Lower lobe of right lung (tissue), 2 donors: Measurements from ENCODE around the gene POLRMT. TPM values are rescaled to one million over a fixed set of nuclear protein-coding genes. Genes with fewer than 3 reads are reported as not detected.
"Not testable (repeated sequence)": the region's sequence is repeated elsewhere in the genome, so short reads cannot be mapped to it uniquely, and the experiment has no call there.

Source experiments
- ATAC-seq, 2 donors: fragments of 200-7000 bp; cut with Tn5 transposase; one replicate each; pipeline ENCODE4 v1.9.1; 2020 to 2022; ENCODE audit warnings: mild to moderate bottlenecking in 2 of 2, moderate library complexity in 2 of 2
- DNase-seq: peaks from one replicate; pipeline ENCODE4 v3.0.0-alpha.2; 2020
- H3K27ac ChIP-seq: fragments of 200-600 bp; one replicate; pipeline ENCODE4 v1.8.0; 2022
- H3K27me3 ChIP-seq: fragments of 200-600 bp; one replicate; pipeline ENCODE4 v1.8.0; 2022; ENCODE audit warnings: low read depth
- H3K36me3 ChIP-seq: fragments of 200-600 bp; one replicate; pipeline ENCODE4 v1.8.0; 2022; ENCODE audit warnings: mild to moderate bottlenecking
- H3K4me1 ChIP-seq: fragments of 200-600 bp; one replicate; pipeline ENCODE4 v1.8.0; 2022
- H3K4me3 ChIP-seq: fragments of 200-600 bp; one replicate; pipeline ENCODE4 v1.8.0; 2022; ENCODE audit warnings: mild to moderate bottlenecking
- H3K9me3 ChIP-seq: fragments of 200-600 bp; one replicate; pipeline ENCODE4 v1.8.0; 2022
- intact Hi-C: fragments of 100-400 bp; cut with DNase I; formaldehyde crosslinking; loops from one replicate; pipeline ENCODE4 v1.11.0; 2022
- total RNA-seq: library from RNA; stranded (reverse); fragmentation: NEBNext Ultra II Directional; extraction: Animal tissue kit (Norgen Biotek cat#: 25700); gene quantifications from one replicate; pipeline ENCODE4 v1.2.1, GENCODE V29; 2021
- TF ChIP-seq, protein P1 (sequence below): fragments of 200-600 bp; IDR thresholded peaks from one replicate; pipeline ENCODE4 v1.8.0; 2022; ENCODE audit warnings: antibody characterized with exemption, mild to moderate bottlenecking
- donor health status: DM: no; HTN: yes; CAD: no; lungs with severe emphysema.

The POLRMT gene
- total RNA-seq, 1 donor from 2014 or later: 42.5 TPM

- ATAC-seq (no peak), DNase-seq (no peak)
- Histone ChIP-seq H3K27me3 (no peaks in the 10 kb centered on the region), H3K36me3 (peaks cover 65% of the 10 kb centered on the region), H3K4me3 (no peak overlapping the region), H3K9me3 (no peaks in the 10 kb centered on the region), H3K27ac (no peak overlapping the region), H3K4me1 (peaks cover 9% of the 10 kb centered on the region)
- intact Hi-C loops: no loop called here
- TF ChIP-seq, protein P1, sequence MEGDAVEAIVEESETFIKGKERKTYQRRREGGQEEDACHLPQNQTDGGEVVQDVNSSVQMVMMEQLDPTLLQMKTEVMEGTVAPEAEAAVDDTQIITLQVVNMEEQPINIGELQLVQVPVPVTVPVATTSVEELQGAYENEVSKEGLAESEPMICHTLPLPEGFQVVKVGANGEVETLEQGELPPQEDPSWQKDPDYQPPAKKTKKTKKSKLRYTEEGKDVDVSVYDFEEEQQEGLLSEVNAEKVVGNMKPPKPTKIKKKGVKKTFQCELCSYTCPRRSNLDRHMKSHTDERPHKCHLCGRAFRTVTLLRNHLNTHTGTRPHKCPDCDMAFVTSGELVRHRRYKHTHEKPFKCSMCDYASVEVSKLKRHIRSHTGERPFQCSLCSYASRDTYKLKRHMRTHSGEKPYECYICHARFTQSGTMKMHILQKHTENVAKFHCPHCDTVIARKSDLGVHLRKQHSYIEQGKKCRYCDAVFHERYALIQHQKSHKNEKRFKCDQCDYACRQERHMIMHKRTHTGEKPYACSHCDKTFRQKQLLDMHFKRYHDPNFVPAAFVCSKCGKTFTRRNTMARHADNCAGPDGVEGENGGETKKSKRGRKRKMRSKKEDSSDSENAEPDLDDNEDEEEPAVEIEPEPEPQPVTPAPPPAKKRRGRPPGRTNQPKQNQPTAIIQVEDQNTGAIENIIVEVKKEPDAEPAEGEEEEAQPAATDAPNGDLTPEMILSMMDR: no peak
Measured at GRCh38 chr19:628168-628567, 5.2 kb downstream of the POLRMT start.

- not testable (repeated sequence) for H3K4me1 ChIP-seq
Measured at GRCh38 chr19:626566-626965, 6.8 kb downstream of the POLRMT start.

GRCh38 chr19:625257-625656 lies 8.1 kb downstream of the POLRMT start:
- Histone ChIP-seq H3K36me3 (peaks cover 81% of the 10 kb centered on the region), H3K4me3 (no peak overlapping the region), H3K4me1 (no peaks in the 10 kb centered on the region), H3K27ac (no peak overlapping the region), H3K27me3 (no peaks in the 10 kb centered on the region), H3K9me3 (no peaks in the 10 kb centered on the region)
- intact Hi-C loops: no loop called here
- ATAC-seq: no peak
- DNase-seq: no peak
- TF ChIP-seq, protein P1: no peak

More at GRCh38 chr19:626566-626965, 6.8 kb downstream of the POLRMT start:
- H3K27me3 ChIP-seq, H3K27ac ChIP-seq, intact Hi-C loops, DNase-seq, H3K9me3 ChIP-seq, ATAC-seq, H3K4me3 ChIP-seq: not testable (repeated sequence)
- peaks cover 81% of the 10 kb centered on the region for H3K36me3 ChIP-seq

GRCh38 chr19:624433-625109 lies 8.8 kb downstream of the POLRMT start:
- Histone ChIP-seq H3K4me1 (no peaks in the 10 kb centered on the region), H3K36me3 (peaks cover 81% of the 10 kb centered on the region), H3K9me3 (no peaks in the 10 kb centered on the region), H3K27me3 (no peaks in the 10 kb centered on the region), H3K4me3 (no peak overlapping the region), H3K27ac (no peak overlapping the region)
- intact Hi-C loops: no loop called here
- ATAC-seq: no peak
- TF ChIP-seq, protein P1: no peak
- DNase-seq: no peak

- Histone ChIP-seq H3K4me1 (no peaks in the 10 kb centered on the region), H3K36me3 (peaks cover 81% of the 10 kb centered on the region), H3K27ac (no peak overlapping the region), H3K4me3 (no peak overlapping the region), H3K9me3 (no peaks in the 10 kb centered on the region), H3K27me3 (no peaks in the 10 kb centered on the region)
- ATAC-seq: no peak
- intact Hi-C loops: no loop called here
- TF ChIP-seq, protein P1: no peak
- no peak for DNase-seq
Measured at GRCh38 chr19:623974-624373, 9.4 kb downstream of the POLRMT start.

DNA sequence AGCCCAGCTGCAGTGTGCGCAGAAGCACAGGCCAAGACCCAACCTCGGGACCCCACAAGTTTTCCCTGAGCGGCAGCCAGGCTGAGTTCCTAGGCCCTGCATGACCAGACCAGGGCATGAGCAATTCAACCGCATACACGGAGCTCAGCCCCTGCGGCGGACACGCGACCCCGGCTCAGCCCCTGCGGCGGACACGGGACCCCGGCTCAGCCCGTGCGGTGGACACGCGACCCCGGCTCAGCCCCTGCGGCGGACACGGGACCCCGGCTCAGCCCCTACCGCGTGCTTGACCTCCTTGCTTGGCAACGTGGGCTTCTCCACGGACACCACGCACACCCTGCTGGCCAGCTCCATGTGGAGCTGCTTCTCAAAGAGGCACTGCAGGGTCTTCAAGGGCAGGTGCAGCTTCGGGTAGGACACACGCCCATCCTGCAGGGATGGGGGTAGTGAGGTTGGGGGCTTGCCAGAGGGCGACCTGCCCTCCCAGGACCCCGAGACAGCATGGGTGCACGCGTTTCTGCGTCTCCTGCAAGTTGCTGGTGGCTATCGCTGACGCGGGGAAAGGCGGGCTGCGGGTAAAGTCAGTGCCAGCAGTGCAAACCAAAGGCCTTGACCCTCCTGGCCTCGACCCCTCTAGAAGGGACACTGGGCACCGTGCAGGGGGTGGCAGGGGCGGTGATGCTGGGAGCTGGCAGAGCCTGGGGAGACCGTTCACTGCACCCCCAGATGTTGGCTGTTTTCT lies 10.0 kb downstream of the POLRMT start:
- Histone ChIP-seq H3K27me3 (no peaks in the 10 kb centered on the region), H3K4me3 (no peak overlapping the region), H3K27ac (no peak overlapping the region), H3K36me3 (peaks cover 81% of the 10 kb centered on the region), H3K4me1 (no peaks in the 10 kb centered on the region), H3K9me3 (no peaks in the 10 kb centered on the region)
- TF ChIP-seq, protein P1: no peak
- DNase-seq (no peak), ATAC-seq (no peak)
- intact Hi-C loops: no loop called here
